ENCODE results near the gene PARPBP.

The PARPBP gene

GRCh38 chr12:102106905-102107304 lies 13.1 kb upstream of the PARPBP start:
- TF ChIP-seq ZFX (IDR thresholded peaks at IDR 0.05; ENCODE audit: borderline replicate concordance): no peak
- no peak for TF ChIP-seq CTCF (IDR thresholded peaks at IDR 0.05)
- no peak overlapping the region for H3K27ac ChIP-seq

- H3K27ac ChIP-seq: no peak overlapping the region
- no peak for TF ChIP-seq ZFX (IDR thresholded peaks at IDR 0.05; ENCODE audit: borderline replicate concordance)
- no peak for TF ChIP-seq CTCF (IDR thresholded peaks at IDR 0.05)
These were observed 12.0 kb upstream of the PARPBP start for GRCh38 chr12:102107970-102108369.

GRCh38 chr12:102110782-102111181 lies 9.2 kb upstream of the PARPBP start:
- no peak for TF ChIP-seq CTCF (IDR thresholded peaks at IDR 0.05)
- no peak overlapping the region for H3K27ac ChIP-seq

- no peak overlapping the region for H3K27ac ChIP-seq
- TF ChIP-seq CTCF (IDR thresholded peaks at IDR 0.05): no peak
- no peak for TF ChIP-seq ZFX (IDR thresholded peaks at IDR 0.05; ENCODE audit: borderline replicate concordance)
These were observed 5.8 kb upstream of the PARPBP start for GRCh38 chr12:102114212-102114611.

GRCh38 chr12:102116392-102116791 lies 3.6 kb upstream of the PARPBP start:
- no peak overlapping the region for H3K27ac ChIP-seq
- TF ChIP-seq ZFX (IDR thresholded peaks at IDR 0.05; ENCODE audit: borderline replicate concordance) (no peak), CTCF (IDR thresholded peaks at IDR 0.05) (no peak)

GRCh38 chr12:102118874-102119273 lies 1.1 kb upstream of the PARPBP start:
- no peak for TF ChIP-seq ZFX (IDR thresholded peaks at IDR 0.05; ENCODE audit: borderline replicate concordance)
- no peak for TF ChIP-seq CTCF (IDR thresholded peaks at IDR 0.05)
- H3K27ac ChIP-seq: peak overlapping the region; percentile 80

GRCh38 chr12:102120564-102120873 lies 536 bp downstream of the PARPBP start:
- peak overlapping the region; percentile 80 for H3K27ac ChIP-seq
- TF ChIP-seq CTCF (IDR thresholded peaks at IDR 0.05): no peak
- no peak for TF ChIP-seq ZFX (IDR thresholded peaks at IDR 0.05; ENCODE audit: borderline replicate concordance)

All from 22Rv1 (cell line).